GM18508 (cell line): ENCODE data around the gene MAP4K4.
"Not testable (repeated sequence)": the region's sequence is repeated elsewhere in the genome, so short reads cannot be mapped to it uniquely, and the experiment has no call there.

Source experiments
- ATAC-seq: cut with Tn5 transposase; IDR thresholded peaks from one replicate; pipeline ENCODE4 v1.9.1; 2021; ENCODE audit warnings: moderate number of reproducible peaks; ENCODE audit not compliant: insufficient read depth, unreplicated experiment

MAP4K4 gene

GRCh38 chr2:101762451-101763171, 65.1 kb downstream of the MAP4K4 start:
- ATAC-seq: no peak

GRCh38 chr2:101763496-101764333, 66.2 kb downstream of the MAP4K4 start:
- no peak for ATAC-seq

- no peak for ATAC-seq
These were observed 68.8 kb downstream of the MAP4K4 start for GRCh38 chr2:101766337-101766736.

GRCh38 chr2:101766871-101767739, 69.6 kb downstream of the MAP4K4 start:
- ATAC-seq: no peak

- no peak for ATAC-seq
These were observed 71.2 kb downstream of the MAP4K4 start for GRCh38 chr2:101768556-101769220.

- not testable (repeated sequence) for ATAC-seq
These were observed 72.2 kb downstream of the MAP4K4 start for GRCh38 chr2:101769726-101770125.

GRCh38 chr2:101770726-101771125, 73.2 kb downstream of the MAP4K4 start:
- ATAC-seq: no peak

GRCh38 chr2:101771227-101771902, 73.9 kb downstream of the MAP4K4 start:
- ATAC-seq: no peak

- no peak for ATAC-seq
These were observed 74.4 kb downstream of the MAP4K4 start for GRCh38 chr2:101771910-101772321.

GRCh38 chr2:101773137-101773536, 75.6 kb downstream of the MAP4K4 start:
- no peak for ATAC-seq

GRCh38 chr2:101773961-101774360, 76.5 kb downstream of the MAP4K4 start:
- ATAC-seq: not testable (repeated sequence)

GRCh38 chr2:101775092-101775491, 77.6 kb downstream of the MAP4K4 start:
- ATAC-seq: no peak

GRCh38 chr2:101775636-101776035, 78.1 kb downstream of the MAP4K4 start:
- ATAC-seq: no peak

- no peak for ATAC-seq
These were observed 78.9 kb downstream of the MAP4K4 start for GRCh38 chr2:101776172-101777043.

- no peak for ATAC-seq
These were observed 79.8 kb downstream of the MAP4K4 start for GRCh38 chr2:101777337-101777736.

GRCh38 chr2:101778102-101778501, 80.6 kb downstream of the MAP4K4 start:
- ATAC-seq: no peak

- ATAC-seq: no peak
These were observed 81.7 kb downstream of the MAP4K4 start for GRCh38 chr2:101779190-101779589.

GRCh38 chr2:101779656-101780055, 82.1 kb downstream of the MAP4K4 start:
- ATAC-seq: no peak

- ATAC-seq: no peak
These were observed 83.8 kb downstream of the MAP4K4 start for GRCh38 chr2:101781326-101781725.
